GM19043 (cell line): Measurements from ENCODE around the gene PHLDB1.

Source experiments
- ATAC-seq: cut with Tn5 transposase; IDR thresholded peaks from one replicate; pipeline ENCODE4 v1.9.1; 2021; ENCODE audit warnings: low read depth; ENCODE audit not compliant: unreplicated experiment

Gene PHLDB1

DNA sequence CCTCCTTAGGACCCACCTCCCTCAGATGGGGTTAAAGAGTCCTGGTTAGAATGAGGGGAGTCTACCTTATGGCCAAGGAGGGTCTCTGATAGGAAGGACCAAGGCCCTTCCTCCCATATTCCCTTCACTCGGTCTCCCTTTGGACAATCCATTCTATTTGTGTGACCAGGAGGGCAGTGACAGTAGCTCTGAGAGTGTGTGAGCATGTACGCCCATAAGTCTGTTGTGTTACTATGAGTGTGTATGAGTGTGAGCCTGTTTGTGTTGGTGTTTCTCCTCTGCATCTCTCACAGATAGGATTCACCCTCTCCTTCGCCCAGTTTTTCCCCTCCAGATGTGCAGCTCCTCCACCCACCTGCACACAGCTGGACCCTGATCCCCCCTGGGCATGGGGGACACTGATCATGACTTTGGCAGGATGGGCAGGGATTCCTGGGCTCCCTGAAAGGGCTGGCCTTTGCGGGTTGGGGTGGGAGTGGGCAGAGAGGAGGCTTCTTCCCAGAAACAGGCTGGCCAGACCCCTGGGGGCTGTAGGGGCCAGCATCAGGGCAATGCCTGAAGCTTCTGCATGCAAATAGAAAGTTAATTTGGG, 14.5 kb downstream of the PHLDB1 start:
- ATAC-seq = no peak

DNA sequence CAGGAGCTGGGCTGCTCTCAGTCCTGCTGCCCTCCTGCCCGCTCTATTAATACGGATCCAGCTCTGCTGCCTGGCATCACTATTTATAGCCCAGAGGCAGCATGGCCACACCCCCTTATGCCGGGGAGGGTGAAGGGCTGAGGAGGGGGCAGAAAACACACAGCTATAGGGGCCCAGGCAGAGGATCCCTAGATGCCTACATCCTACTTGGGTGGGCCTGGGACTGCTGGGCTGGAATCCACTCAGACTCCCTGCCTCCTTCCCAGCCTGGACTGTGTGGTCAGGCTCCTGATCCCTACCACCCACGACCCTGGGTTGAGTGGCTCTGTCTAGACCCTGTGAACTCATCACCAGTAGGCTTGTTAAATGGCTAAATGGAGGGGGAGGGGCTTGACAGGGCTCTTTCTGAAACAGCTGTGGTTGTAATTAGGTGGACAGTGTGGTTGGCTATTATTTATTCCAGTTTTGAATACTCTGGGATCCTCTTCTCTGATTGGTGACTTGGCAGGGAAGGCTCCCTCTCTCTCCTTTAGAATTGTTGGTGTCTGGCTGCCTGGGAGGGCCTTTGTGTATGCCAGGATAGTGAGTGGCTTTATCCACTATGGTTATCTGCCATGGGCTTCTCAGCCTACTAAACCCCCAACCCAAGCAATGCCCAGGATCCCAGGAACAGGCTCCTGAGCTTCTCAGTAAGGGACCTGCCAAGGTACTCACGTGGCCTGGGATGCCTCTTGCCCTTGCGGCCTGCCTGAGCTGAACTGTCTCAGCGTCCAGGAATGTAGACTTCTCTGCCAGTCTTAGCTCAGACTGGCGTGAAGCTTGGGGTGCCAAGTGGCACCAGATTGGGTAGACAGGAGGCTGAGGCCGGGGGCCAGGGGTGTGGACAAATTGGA, 15.2 kb downstream of the PHLDB1 start:
- no peak for ATAC-seq

DNA sequence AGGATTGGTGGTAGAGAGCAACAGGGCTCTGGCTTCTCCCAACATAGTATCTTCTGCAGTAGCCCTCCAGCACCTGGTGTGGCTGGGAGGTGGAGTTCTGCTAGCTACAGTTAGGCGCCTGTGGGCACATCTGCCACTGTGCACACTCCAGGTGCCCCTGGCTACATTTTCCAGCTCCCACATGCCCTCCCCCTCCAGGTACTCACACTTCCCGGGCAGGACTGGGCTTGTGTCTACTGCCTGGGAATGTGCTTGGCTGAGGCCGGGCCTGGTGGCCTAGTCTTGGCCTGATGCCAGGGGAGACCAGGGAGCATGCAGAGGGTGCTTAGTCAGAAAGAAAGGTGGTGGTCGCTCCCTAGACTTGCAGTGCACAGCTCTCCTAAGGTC, 15.8 kb downstream of the PHLDB1 start:
- no peak for ATAC-seq

DNA sequence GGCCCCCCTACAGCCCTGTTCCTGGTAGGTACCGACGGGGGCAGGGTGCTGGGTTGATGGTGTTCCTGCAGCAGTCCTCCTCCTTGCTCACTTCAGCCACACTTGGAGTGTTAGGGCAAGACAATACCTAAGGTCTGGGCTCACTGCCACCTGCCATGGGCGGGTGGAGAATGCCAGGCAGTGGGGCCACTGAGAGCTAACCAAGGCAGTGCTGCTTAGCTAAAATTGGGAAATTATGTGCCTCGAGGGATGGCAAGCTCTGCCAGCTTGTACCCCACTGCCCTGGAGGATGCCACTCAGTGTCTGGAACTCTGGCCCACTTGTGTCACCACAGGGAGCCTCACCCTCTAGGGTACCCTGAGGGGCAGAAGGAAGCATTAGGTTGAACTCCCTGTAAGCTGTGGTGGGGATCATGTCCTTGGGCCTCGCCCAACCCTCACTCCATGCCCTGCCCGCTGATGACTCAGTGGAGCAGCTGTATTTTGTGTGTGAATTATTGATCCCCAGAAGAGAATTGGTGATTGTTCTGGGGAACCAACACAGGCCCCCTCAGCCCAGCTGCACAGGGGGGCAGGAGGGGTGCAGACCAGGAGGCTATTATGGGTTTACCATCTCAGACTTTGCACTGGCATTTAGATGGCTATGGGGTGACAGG, 17.7 kb downstream of the PHLDB1 start:
- no peak for ATAC-seq

DNA sequence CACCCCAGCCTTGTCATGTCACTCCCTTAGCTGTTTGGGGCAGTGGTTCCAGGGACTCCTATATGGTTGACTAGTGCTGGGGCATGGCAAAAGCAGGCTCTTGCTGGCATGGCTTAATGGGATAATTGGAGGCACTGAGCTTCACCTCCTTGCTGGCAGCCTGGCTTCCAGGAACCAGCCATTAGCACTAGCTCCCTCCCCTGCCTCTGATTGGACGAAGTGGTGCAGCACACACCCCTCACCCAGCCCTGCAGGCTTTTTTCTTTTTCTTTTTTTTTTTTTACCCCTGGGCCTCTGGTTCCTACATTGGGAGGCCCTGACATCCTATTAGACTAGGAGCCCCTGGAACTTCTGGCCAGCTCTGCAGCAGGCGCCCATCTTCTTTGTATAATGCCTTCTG, 18.6 kb downstream of the PHLDB1 start:
- no peak for ATAC-seq

DNA sequence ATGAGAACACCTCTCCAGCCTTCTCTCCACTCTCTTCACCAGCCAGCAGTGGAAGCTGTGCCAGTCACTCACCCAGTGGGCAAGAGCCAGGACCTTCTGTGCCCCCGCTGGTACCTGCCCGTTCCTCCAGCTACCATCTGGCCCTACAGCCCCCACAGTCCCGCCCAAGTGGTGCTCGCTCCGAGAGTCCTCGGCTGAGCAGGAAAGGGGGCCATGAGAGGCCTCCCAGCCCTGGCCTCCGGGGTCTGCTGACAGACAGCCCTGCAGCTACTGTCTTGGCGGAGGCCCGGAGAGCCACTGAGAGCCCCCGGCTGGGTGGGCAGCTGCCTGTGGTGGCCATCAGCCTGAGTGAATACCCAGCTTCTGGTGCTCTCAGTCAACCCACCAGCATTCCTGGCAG, 20.2 kb downstream of the PHLDB1 start:
- no peak for ATAC-seq

DNA sequence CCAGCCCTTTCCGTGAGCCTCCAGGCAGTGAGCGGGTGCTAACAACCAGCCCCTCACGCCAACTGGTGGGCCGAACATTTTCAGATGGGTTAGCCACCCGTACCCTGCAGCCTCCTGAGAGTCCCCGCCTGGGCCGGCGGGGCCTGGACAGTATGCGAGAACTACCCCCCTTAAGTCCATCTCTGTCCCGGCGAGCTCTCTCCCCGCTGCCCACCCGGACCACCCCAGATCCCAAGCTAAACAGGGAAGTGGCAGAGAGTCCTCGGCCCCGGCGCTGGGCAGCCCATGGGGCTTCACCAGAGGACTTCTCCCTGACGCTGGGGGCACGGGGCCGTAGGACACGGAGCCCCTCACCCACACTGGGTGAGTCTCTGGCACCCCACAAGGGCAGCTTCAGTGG, 20.6 kb downstream of the PHLDB1 start:
- no peak for ATAC-seq

DNA sequence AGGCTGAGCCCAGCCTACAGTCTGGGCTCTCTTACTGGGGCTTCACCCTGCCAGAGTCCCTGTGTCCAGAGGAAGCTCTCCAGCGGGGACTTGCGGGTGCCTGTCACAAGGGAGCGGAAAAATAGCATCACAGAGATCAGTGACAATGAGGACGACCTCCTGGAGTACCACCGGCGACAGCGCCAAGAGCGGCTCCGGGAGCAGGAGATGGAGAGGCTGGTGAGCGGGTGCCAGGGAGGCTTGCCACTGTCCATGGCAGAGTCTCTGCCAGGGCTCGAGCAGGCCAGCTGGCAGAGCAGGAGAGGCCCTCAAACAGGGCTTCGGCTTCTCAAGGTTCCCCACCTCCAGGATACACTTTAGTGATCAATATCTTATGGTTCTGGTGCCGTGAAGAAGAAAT, 21.0 kb downstream of the PHLDB1 start:
- ATAC-seq = no peak

DNA sequence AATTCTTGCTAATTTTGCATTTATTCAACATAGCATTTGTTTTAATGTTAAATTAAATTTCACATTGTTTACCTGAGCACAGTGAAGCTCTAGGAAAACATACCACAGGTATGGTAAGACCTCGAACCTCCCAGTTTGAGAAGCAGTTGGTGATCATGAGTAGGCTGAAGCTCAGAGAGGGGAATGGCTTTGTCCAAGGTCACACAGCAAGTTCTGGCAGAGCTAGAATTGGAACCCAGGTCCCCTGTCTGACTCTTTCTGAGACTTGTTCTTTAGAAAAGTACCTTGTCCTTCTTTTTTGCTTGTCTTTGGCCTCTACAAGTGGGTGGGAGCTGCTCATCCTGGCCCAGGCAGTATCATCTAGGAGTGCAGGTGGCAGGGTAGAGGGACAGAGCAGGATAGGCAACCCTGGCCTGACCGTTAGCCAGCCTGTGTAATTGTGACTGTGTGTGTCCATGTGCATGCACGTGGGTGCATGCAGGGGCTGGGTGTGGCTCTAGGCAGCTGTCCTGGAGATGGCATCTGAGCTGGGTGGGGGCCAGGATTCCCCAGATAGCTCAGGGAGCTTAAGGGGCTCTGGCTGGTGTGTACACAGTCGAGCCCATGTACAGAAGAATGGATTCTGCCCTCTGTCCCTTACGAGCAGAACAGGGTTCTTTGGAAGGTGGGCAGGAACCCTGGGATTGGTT, 21.6 kb downstream of the PHLDB1 start:
- ATAC-seq = no peak

DNA sequence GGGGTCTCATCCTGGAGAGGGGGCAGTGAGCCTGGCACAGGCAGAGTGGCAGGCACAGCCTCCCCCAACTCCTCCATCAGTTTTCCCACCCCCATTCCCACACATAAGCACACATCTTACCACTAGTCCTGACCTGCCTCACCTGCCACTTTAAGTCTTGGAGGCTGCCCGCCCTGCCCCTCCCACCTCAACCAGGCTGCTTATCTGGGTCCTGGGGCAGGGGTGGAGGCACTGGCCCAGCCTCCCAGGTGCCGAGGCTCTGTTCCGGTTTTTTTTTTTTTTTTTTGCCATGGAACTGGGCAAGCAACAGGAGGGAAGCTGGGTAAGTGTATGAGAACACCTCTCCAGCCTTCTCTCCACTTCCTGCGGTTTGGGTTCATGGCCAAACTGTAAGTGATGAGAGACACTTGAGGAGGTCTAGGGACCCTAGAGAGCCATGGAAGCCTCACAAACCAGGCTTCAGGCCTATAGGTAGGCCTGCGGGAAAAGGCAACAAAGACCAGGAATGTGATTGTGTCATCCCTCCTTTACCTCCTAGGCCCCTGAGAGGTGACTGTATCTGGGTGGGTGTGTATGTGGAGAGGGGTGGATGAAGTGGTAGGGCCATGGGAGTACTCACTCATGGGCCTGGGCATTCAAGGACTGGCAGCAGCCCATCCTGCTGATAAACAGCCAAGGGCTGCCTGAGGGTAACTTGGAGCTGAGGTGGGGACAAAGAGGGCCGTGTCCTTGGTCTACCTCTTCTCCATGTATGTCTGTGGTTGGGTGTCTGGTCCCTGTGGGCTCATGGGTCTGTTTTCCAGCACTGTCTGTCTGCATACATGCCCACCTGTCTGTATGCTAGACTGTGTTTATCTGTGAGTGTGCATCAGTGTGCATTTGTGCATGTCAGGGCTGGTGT, 22.6 kb downstream of the PHLDB1 start:
- no peak for ATAC-seq

DNA sequence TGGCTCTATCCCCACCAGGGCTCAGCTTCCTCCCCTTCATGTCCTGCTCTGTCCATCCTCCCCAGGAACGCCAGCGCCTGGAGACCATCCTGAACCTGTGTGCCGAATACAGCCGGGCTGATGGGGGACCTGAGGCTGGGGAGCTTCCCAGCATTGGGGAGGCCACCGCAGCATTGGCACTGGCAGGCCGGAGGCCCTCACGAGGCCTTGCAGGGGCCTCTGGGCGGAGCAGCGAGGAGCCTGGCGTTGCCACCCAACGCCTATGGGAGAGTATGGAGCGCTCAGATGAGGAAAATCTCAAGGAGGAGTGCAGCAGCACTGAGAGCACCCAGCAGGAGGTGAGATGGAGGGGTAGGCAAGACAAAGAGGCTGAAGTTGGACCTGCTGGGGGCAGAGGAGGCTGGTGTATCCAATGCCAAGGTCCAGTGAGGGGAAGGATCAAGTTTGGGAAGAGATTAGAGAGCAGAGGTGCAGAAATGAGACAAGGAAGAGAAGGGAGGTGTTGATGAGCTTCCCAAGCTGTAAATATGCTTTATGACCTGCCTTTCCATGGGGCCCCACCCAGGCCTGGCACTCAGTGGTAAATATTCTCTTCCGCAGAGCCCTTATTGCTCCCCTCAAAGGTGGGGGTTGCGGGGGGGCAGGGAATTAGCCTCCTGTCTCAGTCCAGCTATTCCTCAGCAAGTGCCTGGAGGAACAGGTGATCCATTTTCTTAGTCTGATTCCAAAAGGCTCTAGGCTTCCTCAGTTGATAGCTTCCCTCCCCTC, 23.9 kb downstream of the PHLDB1 start:
- no peak for ATAC-seq

DNA sequence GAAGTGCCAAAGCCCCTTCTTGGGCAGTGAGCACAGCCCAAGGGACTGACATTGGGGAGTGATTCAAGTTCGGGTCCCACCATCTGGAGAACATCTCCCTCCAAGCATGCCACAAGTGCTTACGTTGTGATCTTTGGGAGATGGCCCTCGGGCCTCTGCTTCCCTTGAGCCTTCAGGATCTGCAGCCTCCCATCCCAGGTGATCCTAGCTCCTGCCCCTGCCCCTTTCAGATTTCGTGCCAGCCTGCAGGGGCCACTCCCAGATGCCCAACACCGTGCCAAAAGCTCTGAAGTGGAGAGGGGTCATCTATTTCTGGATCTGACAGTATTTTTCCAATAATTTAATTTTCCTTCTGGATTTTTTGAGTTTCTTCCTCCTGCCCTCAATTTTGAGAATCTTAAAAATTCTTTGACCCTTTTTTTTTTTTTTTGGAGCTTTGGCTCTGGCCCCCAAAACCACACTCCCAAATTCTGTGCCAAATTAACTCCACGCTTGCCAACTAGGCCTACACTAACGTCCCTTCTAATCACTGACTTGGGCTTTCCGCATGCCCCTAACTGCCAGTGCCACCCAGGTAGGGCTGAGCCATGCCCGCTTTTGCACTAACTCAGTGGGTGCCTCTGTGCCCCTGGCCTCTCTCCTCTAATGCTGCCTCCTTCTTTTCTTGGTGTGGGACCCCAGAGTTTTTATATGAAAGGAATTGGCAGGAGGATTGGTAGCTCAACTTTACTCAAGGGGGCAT, 25.3 kb downstream of the PHLDB1 start:
- no peak for ATAC-seq

DNA sequence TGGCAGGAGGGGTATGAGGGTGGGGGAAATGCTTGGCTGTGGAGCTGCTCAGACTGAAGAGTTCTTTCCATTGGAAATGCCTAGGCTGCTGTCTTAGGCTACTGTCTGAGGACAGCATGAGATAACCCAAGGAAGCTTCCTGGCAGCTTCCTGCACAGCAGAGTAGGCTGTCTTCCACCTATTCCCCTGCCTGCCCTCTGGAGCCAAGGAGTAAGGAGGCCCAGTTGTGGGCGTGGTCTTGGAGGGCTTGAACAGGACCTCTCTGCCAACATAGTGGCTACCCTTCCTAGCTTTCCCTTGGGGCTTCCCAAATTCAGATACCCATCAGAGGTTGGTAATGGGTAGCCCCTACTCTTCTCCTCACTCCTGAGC, 25.9 kb downstream of the PHLDB1 start:
- no peak for ATAC-seq

DNA sequence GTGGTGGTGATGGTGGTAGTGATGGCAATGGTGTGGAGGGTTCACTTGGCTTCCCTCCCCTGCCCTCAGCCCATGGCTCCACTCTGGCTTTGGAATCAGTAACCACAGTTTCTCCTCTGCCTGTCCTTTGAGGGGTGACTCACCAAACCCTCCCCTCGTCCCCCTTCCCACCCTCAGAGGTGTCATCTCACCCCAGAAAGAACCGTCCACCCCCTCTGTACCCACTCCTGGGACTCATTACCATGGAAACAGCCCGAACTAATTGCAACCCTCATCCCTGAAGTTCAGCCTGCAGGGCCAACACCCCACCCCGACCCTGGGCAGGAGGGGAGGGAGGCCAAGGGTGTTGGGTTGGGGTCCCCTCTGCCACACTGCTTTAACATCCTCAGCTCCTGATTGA, 26.6 kb downstream of the PHLDB1 start:
- ATAC-seq = no peak

DNA sequence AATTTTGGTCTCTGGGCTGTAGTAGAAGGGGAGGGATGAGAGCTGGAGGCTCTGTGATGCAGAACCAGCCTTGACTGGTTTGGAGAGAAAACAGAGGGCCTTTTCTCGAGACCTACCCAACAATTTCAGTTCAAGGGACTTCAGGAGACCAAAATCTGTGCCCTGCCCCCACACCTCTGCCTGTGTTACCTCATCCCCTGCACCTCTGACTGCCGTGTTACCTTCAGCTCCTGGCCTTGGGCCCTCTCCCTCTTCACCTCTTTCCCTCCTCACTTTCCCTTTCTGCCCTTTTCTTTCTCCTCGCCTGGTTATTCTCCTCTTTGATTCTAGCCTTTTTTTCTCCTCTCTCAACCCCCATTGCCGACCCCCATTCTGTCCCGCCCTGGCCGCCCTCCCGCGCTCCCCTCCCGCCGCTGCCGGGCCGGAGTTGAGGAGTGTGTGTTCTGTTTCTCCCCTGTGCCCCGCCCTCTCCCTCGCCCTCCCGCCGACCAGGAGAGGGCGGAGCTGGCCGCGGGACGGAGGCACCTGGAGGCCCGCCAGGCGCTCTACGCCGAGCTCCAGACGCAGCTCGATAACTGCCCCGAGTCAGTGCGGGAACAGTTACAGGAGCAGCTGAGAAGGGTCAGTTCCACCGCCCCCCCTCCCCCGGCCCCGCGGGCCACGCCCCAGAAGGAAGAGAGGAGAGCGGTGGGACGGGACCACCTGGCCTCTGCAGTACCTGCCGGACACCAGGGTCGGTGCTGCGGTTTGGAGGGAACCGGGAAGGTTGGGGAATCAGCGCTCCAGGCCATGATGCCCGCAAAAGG, 27.2 kb downstream of the PHLDB1 start:
- ATAC-seq = no peak

DNA sequence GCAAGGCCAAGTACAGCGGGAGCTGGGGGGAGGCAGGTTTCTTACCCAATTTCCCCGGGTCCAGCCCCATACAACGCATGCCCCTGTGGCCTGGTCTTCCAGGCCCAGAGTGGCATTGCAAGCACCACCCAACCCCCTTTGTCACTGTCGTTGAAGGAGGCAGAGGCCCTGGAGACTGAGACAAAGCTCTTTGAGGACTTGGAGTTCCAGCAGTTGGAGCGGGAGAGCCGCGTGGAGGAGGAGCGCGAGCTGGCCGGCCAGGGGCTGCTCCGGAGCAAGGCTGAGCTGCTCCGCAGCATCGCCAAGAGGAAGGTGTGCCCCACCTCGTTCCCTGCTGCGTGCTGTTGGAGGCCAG, 27.8 kb downstream of the PHLDB1 start:
- ATAC-seq = no peak

DNA sequence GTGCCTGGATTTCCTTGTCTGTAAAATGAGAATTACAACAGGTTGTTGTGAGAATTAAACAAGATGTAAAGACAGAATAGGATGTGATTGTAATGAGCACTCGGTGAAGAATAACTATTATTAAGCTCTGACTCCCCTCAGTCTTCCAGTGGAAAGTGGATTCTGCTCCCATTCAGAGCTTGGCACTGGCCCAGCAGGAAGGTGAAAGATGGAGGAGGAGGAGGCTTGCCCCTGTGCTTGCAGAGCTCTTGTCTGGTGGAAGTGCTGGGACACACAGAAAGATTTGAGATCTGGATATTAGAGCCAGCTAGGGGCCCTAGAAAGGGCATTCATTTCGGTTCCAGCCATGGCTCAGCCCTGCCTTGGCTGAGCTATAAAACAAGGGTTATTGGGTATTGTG, 28.2 kb downstream of the PHLDB1 start:
- ATAC-seq = no peak
